NCI-H1694 treated with DMSO at 0.1 percent for 48 hours (cell line): Measurements from ENCODE around the gene MAGEA10.
A peak's percentile ranks its signal among the peaks of the same experiment; 100 is the strongest.
"Not testable (repeated sequence)": the region's sequence is repeated elsewhere in the genome, so short reads cannot be mapped to it uniquely, and the experiment has no call there.

ENCODE experiments used
- DNase-seq: peaks from one replicate; lab custom pipeline; 2025; lab: John Stamatoyannopoulos, UW

Gene MAGEA10

GRCh38 chrX:152138388-152138784, at the start of gene MAGEA10:
TSS of gene MAGEA10 (minus strand) at chrX:152138577. CDS start at chrX:152135620, 2,957 bp downstream.
- peak; percentile 57 for DNase-seq

GRCh38 chrX:152177497-152178269, 39.3 kb upstream of the MAGEA10 start:
- no peak for DNase-seq

GRCh38 chrX:152177052-152177451, 38.7 kb upstream of the MAGEA10 start:
- DNase-seq: no peak

- not testable (repeated sequence) for DNase-seq
Measured at GRCh38 chrX:152175892-152176291, 37.5 kb upstream of the MAGEA10 start.

GRCh38 chrX:152173923-152174322, 35.5 kb upstream of the MAGEA10 start:
- DNase-seq: not testable (repeated sequence)

GRCh38 chrX:152170621-152171020, 32.2 kb upstream of the MAGEA10 start:
- no peak for DNase-seq

- DNase-seq: no peak
Measured at GRCh38 chrX:152165033-152165743, 26.8 kb upstream of the MAGEA10 start.

GRCh38 chrX:152157042-152157441, 18.7 kb upstream of the MAGEA10 start:
- no peak for DNase-seq

GRCh38 chrX:152155766-152156310, 17.5 kb upstream of the MAGEA10 start:
- DNase-seq: no peak

- no peak for DNase-seq
Measured at GRCh38 chrX:152154050-152154449, 15.7 kb upstream of the MAGEA10 start.

GRCh38 chrX:152151256-152151655, 12.9 kb upstream of the MAGEA10 start:
- DNase-seq: no peak

- DNase-seq: no peak
Measured at GRCh38 chrX:152149648-152150047, 11.3 kb upstream of the MAGEA10 start.

GRCh38 chrX:152139589-152139988, 1.2 kb upstream of the MAGEA10 start:
- DNase-seq: no peak

GRCh38 chrX:152137771-152138387, 498 bp downstream of the MAGEA10 start:
- no peak for DNase-seq

GRCh38 chrX:152136312-152136711, 2.1 kb downstream of the MAGEA10 start:
- DNase-seq: no peak

- no peak for DNase-seq
Measured at GRCh38 chrX:152131525-152131924, 6.9 kb downstream of the MAGEA10 start.

- not testable (repeated sequence) for DNase-seq
Measured at GRCh38 chrX:152129069-152129844, 9.1 kb downstream of the MAGEA10 start.

- no peak for DNase-seq
Measured at GRCh38 chrX:152117305-152117704, 21.1 kb downstream of the MAGEA10 start.

- no peak for DNase-seq
Measured at GRCh38 chrX:152108527-152108926, 29.9 kb downstream of the MAGEA10 start.

GRCh38 chrX:152103866-152104265, 34.5 kb downstream of the MAGEA10 start:
- no peak for DNase-seq

- no peak for DNase-seq
Measured at GRCh38 chrX:152086141-152086540, 52.2 kb downstream of the MAGEA10 start.
